Esophagus muscularis mucosa (tissue), 4 donors: Measurements from ENCODE around the gene SALL1.

ENCODE experiments used
- EP300 ChIP-seq: sonication (generic); formaldehyde crosslinking; IDR thresholded peaks from one replicate; pipeline ENCODE4 v1.6.1; 2017; ENCODE audit warnings: antibody characterized with exemption
- POLR2AphosphoS5 ChIP-seq, 2 donors: sonication (generic); formaldehyde crosslinking; IDR thresholded peaks; one replicate each; pipeline ENCODE4 v1.6.1; 2017; ENCODE audit warnings: antibody characterized with exemption in 2 of 2
- TF ChIP-seq, protein P1 (sequence below), 3 experiments: fragments of 200-600 bp in 2 of 3; fragments of 450-650 bp in 1 of 3; sonication (generic) in 2 of 3; IDR thresholded peaks; one replicate each; pipeline ENCODE4 v1.5.1; 2017 to 2019; ENCODE audit warnings: antibody characterized with exemption in 3 of 3, mild to moderate bottlenecking in 2 of 3, moderate library complexity in 1 of 3

DNA sequence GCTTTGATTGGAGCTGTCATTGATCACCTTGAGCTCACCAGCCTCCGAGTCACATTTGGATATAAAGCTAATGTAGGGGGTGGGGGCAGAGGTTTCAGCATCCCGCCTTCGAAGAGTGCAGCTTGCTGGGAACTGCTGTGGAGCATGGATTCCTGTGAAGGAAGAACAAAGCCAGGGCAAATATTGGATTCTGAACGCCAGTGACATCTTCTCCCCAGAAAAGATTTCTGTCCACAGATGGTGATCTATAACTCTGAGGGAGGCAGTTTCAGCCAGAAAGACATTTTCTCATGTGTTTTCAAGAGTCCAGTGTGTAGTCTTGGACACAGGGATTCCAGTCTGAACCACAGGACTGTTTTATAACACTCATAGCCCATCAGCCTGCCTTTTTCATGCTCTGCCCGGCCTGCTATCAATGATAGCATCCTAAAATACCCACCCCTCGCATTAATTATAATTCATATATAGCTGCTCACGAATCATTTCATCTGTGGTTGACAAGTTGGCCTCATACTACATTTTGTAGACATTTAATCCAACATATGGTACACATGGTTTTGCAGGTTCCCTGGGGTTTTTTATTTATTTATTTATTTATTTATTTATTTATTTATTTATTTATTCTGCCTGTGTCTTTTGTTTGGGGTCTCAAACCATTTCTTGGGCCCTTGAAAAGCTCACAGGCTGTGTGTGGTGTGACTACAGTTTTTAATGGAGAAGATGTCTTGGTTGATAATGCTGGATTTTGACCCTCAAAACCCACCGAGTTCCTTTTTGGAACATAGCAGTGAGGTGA lies 47.1 kb upstream of the SALL1 start:
- TF ChIP-seq, protein P1, sequence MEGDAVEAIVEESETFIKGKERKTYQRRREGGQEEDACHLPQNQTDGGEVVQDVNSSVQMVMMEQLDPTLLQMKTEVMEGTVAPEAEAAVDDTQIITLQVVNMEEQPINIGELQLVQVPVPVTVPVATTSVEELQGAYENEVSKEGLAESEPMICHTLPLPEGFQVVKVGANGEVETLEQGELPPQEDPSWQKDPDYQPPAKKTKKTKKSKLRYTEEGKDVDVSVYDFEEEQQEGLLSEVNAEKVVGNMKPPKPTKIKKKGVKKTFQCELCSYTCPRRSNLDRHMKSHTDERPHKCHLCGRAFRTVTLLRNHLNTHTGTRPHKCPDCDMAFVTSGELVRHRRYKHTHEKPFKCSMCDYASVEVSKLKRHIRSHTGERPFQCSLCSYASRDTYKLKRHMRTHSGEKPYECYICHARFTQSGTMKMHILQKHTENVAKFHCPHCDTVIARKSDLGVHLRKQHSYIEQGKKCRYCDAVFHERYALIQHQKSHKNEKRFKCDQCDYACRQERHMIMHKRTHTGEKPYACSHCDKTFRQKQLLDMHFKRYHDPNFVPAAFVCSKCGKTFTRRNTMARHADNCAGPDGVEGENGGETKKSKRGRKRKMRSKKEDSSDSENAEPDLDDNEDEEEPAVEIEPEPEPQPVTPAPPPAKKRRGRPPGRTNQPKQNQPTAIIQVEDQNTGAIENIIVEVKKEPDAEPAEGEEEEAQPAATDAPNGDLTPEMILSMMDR (IDR thresholded peaks at IDR 0.05), result no peak
- TF ChIP-seq EP300 (no peak), POLR2AphosphoS5 (IDR thresholded peaks at IDR 0.05) (no peak)
